Liver (tissue), 3 donors: ENCODE measurements around the gene HOXC6.

Experiments
- EGR1 ChIP-seq, 2 donors: IDR thresholded peaks; 2 replicates each; pipeline ENCODE4 v1.6.1; 2016 to 2018; ENCODE audit warnings: antibody characterized with exemption in 2 of 2, low read depth in 2 of 2
- GABPA ChIP-seq, 2 donors: IDR thresholded peaks in 1 of 2; conservative IDR thresholded peaks in 1 of 2; 2 replicates each; pipeline ENCODE4 v1.6.1; 2016; ENCODE audit warnings: antibody characterized with exemption in 2 of 2, mild to moderate bottlenecking in 1 of 2, moderate library complexity in 1 of 2
- HNF4G ChIP-seq: IDR thresholded peaks from 2 replicates; pipeline ENCODE4 v1.6.1; 2016; ENCODE audit warnings: antibody characterized with exemption
- JUND ChIP-seq, 2 donors: IDR thresholded peaks; 2 replicates each; pipeline ENCODE4 v1.6.1; 2016; ENCODE audit warnings: antibody characterized with exemption in 2 of 2
- NR2F2 ChIP-seq: IDR thresholded peaks from 2 replicates; pipeline ENCODE4 v1.6.1; 2016; ENCODE audit warnings: antibody characterized with exemption
- RAD21 ChIP-seq, 2 donors: IDR thresholded peaks; 2 replicates each; pipeline ENCODE4 v1.6.1; 2016; ENCODE audit warnings: antibody characterized with exemption in 2 of 2, mild to moderate bottlenecking in 2 of 2
- REST ChIP-seq: IDR thresholded peaks from 2 replicates; pipeline ENCODE4 v1.6.1; 2016; ENCODE audit warnings: antibody characterized with exemption, mild to moderate bottlenecking
- RXRA ChIP-seq, 2 donors: IDR thresholded peaks; 2 replicates each; pipeline ENCODE4 v1.6.1; 2017 to 2018; ENCODE audit warnings: antibody characterized with exemption in 2 of 2, mild to moderate bottlenecking in 1 of 2
- TAF1 ChIP-seq: conservative IDR thresholded peaks from 2 replicates; pipeline ENCODE4 v1.6.1; 2016; ENCODE audit warnings: antibody characterized with exemption, mild to moderate bottlenecking
- YY1 ChIP-seq: IDR thresholded peaks from 2 replicates; pipeline ENCODE4 v1.6.1; 2016; ENCODE audit warnings: antibody characterized with exemption, mild to moderate bottlenecking
- ZBTB33 ChIP-seq: IDR thresholded peaks from 2 replicates; pipeline ENCODE4 v1.6.1; 2016; ENCODE audit warnings: antibody characterized with exemption
- TF ChIP-seq, protein P1 (sequence below): fragments of 150-350 bp; IDR thresholded peaks from 2 replicates; pipeline ENCODE4 v1.5.1; 2017; ENCODE audit warnings: improper control_type of control experiment, low read depth, low read length; ENCODE audit not compliant: missing input control
- TF ChIP-seq, protein P2 (sequence below): IDR thresholded peaks from 2 replicates; pipeline ENCODE4 v1.6.1; 2016; ENCODE audit warnings: antibody characterized with exemption
- TF ChIP-seq, protein P3 (sequence below): IDR thresholded peaks from 2 replicates; pipeline ENCODE4 v1.6.1; 2016; ENCODE audit warnings: antibody characterized with exemption
- donor health status: healthy.
- donor health status: healthy.

DNA sequence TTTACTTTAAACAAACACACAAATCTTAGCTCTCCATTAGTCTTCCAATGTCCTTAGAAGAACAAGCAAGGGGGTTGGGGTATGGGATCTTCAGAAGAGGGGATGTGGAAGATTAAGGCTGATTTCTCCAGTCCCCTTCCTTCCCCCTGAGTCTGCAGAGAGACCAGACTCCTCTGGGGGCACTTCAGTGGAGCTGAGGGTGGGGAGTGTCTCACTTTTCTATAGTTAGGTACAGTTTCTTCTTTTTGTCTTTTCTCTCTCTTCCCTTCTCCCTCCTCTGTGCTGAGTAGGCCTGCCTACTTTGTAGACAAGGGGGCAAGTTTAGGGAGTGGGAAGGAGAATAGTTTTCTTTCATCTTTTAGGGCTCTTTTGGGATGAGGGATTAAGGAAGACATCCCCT is 27.9 kb downstream of the HOXC6 start:
- TF ChIP-seq, protein P1, sequence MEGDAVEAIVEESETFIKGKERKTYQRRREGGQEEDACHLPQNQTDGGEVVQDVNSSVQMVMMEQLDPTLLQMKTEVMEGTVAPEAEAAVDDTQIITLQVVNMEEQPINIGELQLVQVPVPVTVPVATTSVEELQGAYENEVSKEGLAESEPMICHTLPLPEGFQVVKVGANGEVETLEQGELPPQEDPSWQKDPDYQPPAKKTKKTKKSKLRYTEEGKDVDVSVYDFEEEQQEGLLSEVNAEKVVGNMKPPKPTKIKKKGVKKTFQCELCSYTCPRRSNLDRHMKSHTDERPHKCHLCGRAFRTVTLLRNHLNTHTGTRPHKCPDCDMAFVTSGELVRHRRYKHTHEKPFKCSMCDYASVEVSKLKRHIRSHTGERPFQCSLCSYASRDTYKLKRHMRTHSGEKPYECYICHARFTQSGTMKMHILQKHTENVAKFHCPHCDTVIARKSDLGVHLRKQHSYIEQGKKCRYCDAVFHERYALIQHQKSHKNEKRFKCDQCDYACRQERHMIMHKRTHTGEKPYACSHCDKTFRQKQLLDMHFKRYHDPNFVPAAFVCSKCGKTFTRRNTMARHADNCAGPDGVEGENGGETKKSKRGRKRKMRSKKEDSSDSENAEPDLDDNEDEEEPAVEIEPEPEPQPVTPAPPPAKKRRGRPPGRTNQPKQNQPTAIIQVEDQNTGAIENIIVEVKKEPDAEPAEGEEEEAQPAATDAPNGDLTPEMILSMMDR, result no peak
- TF ChIP-seq, protein P2, sequence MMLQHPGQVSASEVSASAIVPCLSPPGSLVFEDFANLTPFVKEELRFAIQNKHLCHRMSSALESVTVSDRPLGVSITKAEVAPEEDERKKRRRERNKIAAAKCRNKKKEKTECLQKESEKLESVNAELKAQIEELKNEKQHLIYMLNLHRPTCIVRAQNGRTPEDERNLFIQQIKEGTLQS, result no peak
- TF ChIP-seq REST (no peak), TAF1 (no peak), RAD21 (IDR thresholded peaks at IDR 0.05) (no peak), RXRA (IDR thresholded peaks at IDR 0.05) (no peak), JUND (IDR thresholded peaks at IDR 0.05) (no peak), ZBTB33 (no peak), NR2F2 (no peak), GABPA (IDR thresholded peaks at IDR 0.05 in 1 of 2, conservative IDR thresholded peaks at IDR 0.05 in 1 of 2) (no peak), YY1 (no peak), HNF4G (no peak), EGR1 (IDR thresholded peaks at IDR 0.05; ENCODE audit: low read depth in 2 of 2) (no peak)
- TF ChIP-seq, protein P3, sequence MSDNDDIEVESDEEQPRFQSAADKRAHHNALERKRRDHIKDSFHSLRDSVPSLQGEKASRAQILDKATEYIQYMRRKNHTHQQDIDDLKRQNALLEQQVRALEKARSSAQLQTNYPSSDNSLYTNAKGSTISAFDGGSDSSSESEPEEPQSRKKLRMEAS, result no peak
